Measurements from ENCODE around the gene TSHZ3.

DNA sequence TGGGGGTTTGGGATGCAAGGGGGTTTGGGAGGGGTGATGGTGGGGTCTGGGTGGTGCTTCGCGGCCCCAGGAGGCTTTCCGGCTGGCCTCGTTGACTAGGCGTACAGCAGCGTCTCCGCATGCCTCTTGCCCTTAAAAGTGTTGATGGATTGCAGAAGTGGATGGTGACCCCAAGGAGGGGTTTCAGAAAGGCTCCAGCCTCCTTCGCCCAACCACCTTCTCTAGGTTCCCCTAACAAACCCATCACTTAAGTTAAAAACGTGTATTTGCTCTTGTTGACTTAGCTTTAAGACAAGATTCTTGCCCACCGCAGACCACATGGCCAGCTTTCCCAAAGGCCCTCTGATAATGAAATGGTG lies 8.1 kb upstream of the TSHZ3 start:
- no peak for TF ChIP-seq POLR2AphosphoS5 (IDR thresholded peaks at IDR 0.05)
- TF ChIP-seq CTCF (IDR thresholded peaks at IDR 0.05) = peak in 1 of 7 experiments; percentile 3
- TF ChIP-seq POLR2A (IDR thresholded peaks at IDR 0.05) = no peak
- TF ChIP-seq EP300 (IDR thresholded peaks at IDR 0.05) = no peak

Measured in stomach (tissue), 4 donors.